CD4-positive, CD25-positive, alpha-beta regulatory T cell (primary cell): ENCODE data around the gene UBR4. TPM values are rescaled to one million over a fixed set of nuclear protein-coding genes. Genes with fewer than 3 reads are reported as not detected.
A peak's percentile ranks its signal among the peaks of the same experiment; 100 is the strongest.

Experiments
- ATAC-seq, 2 donors: fragments of 150-1000 bp; cut with Tn5 transposase; one replicate each; pipeline ENCODE4 v1.10.0; 2021; ENCODE audit warnings: low read depth in 2 of 2, moderate number of reproducible peaks in 2 of 2, moderate library complexity in 1 of 2
- DNase-seq, 3 donors: peaks; one replicate each; pipeline versions ENCODE4 v3.0.0 to v3.0.0-alpha.2; 2012 to 2022; ENCODE audit warnings: mixed read lengths in 1 of 3
- H3K27ac ChIP-seq: one replicate; pipeline ENCODE4 v1.7.0; 2013; ENCODE audit warnings: mild to moderate bottlenecking, low read length; ENCODE audit not compliant: insufficient read depth, poor library complexity, severe bottlenecking
- H3K27me3 ChIP-seq: one replicate; pipeline ENCODE4 v1.7.0; 2013; ENCODE audit warnings: low read length; ENCODE audit not compliant: control insufficient read depth, insufficient read depth
- H3K36me3 ChIP-seq: one replicate; pipeline ENCODE4 v1.7.0; 2013; ENCODE audit warnings: mild to moderate bottlenecking, low read length, moderate library complexity; ENCODE audit not compliant: control insufficient read depth, insufficient read depth
- H3K4me1 ChIP-seq: 2 replicates; pipeline ENCODE4 v1.7.0; 2013; ENCODE audit warnings: mild to moderate bottlenecking, low read length; ENCODE audit not compliant: insufficient read depth, control insufficient read depth, poor library complexity, severe bottlenecking
- H3K4me3 ChIP-seq: one replicate; pipeline ENCODE4 v1.7.0; 2013; ENCODE audit warnings: low read depth, mild to moderate bottlenecking, low read length, moderate library complexity
- H3K9me3 ChIP-seq, 2 experiments: 1 replicate in 1 of 2; 2 replicates in 1 of 2; pipeline ENCODE4 v1.7.0; 2013; ENCODE audit warnings: low read length in 2 of 2, mild to moderate bottlenecking in 1 of 2, moderate library complexity in 1 of 2; ENCODE audit not compliant: control insufficient read depth in 2 of 2
- H3K27ac Mint-ChIP-seq, 3 donors: one replicate each; pipeline ENCODE4 v1.8.0; 2020 to 2022; ENCODE audit warnings: mild to moderate bottlenecking in 3 of 3, mixed read lengths in 3 of 3, moderate library complexity in 2 of 3
- H3K27me3 Mint-ChIP-seq: one replicate; pipeline ENCODE4 v1.8.0; 2022; ENCODE audit warnings: mild to moderate bottlenecking, mixed read lengths
- H3K36me3 Mint-ChIP-seq: one replicate; pipeline ENCODE4 v1.8.0; 2020; ENCODE audit warnings: mixed read lengths
- H3K4me1 Mint-ChIP-seq, 4 donors: one replicate each; pipeline ENCODE4 v1.8.0; 2020 to 2022; ENCODE audit warnings: mixed read lengths in 4 of 4, mild to moderate bottlenecking in 1 of 4
- H3K4me3 Mint-ChIP-seq, 4 donors: one replicate each; pipeline ENCODE4 v1.8.0; 2020 to 2022; ENCODE audit warnings: mild to moderate bottlenecking in 4 of 4, mixed read lengths in 4 of 4, moderate library complexity in 3 of 4
- H3K9me3 Mint-ChIP-seq, 7 donors: one replicate each; pipeline ENCODE4 v1.8.0; 2020 to 2022; ENCODE audit warnings: mixed read lengths in 7 of 7, mild to moderate bottlenecking in 3 of 7, moderate library complexity in 2 of 7
- polyA plus RNA-seq, 4 donors: library from polyadenylated mRNA; unstranded; fragments of 300-500 nt; fragmentation: Illumina TruSeq; gene quantifications; one replicate each; pipeline ENCODE4 v1.2.3, GENCODE V29; 2021
- total RNA-seq: library from RNA; stranded (reverse); gene quantifications from one replicate; pipeline ENCODE4 v1.2.3, GENCODE V29; 2022

The UBR4 gene
- total and polyA plus RNA-seq, 5 donors from 2014 or later: 9.9 to 173 (median 12.4) TPM

GRCh38 chr1:19078536-19078935 lies 131.5 kb downstream of the UBR4 start:
- H3K4me1 ChIP-seq: peaks cover 26% of the 10 kb centered on the region
- DNase-seq (no peak), ATAC-seq (no peak)
- no peak overlapping the region for H3K4me3 Mint-ChIP-seq
- no peaks in the 10 kb centered on the region for H3K27me3 Mint-ChIP-seq
- peak overlapping the region in 1 of 3 donors; percentile 94 for H3K27ac Mint-ChIP-seq
- no peak overlapping the region for H3K4me3 ChIP-seq
- H3K27ac ChIP-seq: no peak overlapping the region
- H3K4me1 Mint-ChIP-seq: peaks cover 0 to 35% (median 18%) of the 10 kb centered on the region in 4 donors
- no peaks in the 10 kb centered on the region for H3K9me3 ChIP-seq
- peaks cover 78% of the 10 kb centered on the region for H3K36me3 ChIP-seq
- H3K36me3 Mint-ChIP-seq: peaks cover 69% of the 10 kb centered on the region
- no peaks in the 10 kb centered on the region for H3K9me3 Mint-ChIP-seq
- no peaks in the 10 kb centered on the region for H3K27me3 ChIP-seq

DNA sequence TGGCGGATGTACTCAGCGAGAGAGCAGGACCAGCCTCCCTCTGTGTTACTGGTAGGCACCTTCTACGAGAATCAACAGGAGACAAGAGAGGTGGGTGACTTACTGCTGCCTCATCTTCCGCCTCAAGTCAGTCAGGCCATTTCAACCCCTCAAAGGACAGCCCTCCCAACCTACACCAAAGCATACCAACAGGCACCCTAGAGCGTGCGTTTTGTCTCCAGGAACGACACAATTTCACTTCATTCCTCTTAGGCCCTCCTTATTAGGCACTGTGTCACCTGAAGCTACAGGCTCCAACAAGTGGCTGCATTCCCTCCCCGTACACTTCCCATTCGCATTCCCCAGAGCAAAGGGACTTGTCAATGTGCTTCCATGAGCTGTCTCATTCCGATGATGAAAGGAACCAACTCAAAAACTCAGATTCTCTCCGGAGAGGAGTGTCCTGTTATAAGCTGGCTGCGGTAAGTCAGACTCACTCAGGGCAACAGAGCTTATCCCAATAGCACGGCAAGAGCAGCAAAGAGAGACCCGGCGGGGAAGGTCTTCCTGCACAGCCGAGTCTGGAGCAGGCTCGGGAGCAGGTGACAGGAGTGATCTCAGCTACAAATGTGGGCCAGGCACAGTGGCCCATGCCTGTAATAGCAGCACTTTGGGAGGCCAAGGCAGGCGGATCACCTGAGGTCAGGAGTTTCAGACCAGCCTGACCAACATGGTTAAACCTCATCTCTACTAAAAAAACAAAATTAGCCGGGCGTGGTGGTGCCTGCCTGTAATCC lies 133.0 kb downstream of the UBR4 start:
- Mint-ChIP-seq H3K4me1 (peaks cover 0 to 50% (median 25%) of the 10 kb centered on the region in 4 donors), H3K9me3 (no peaks in the 10 kb centered on the region), H3K27me3 (no peaks in the 10 kb centered on the region), H3K27ac (peak overlapping the region; percentile 64 to 94 (median 91)), H3K4me3 (peak overlapping the region in 1 of 4 donors; percentile 16), H3K36me3 (peaks cover 57% of the 10 kb centered on the region)
- Histone ChIP-seq H3K9me3 (no peaks in the 10 kb centered on the region), H3K36me3 (peaks cover 63% of the 10 kb centered on the region), H3K4me3 (no peak overlapping the region), H3K27ac (no peak overlapping the region), H3K4me1 (peaks cover 42% of the 10 kb centered on the region), H3K27me3 (no peaks in the 10 kb centered on the region)
- ATAC-seq: no peak
- DNase-seq: no peak

- no peaks in the 10 kb centered on the region for H3K27me3 ChIP-seq
- Mint-ChIP-seq H3K27me3 (no peaks in the 10 kb centered on the region), H3K4me3 (peak overlapping the region; percentile 33 to 84 (median 79)), H3K36me3 (peaks cover 41% of the 10 kb centered on the region), H3K4me1 (peaks cover 0 to 69% (median 35%) of the 10 kb centered on the region in 4 donors), H3K27ac (peak overlapping the region; percentile 91 to 94 (median 94)), H3K9me3 (no peaks in the 10 kb centered on the region)
- peaks cover 44% of the 10 kb centered on the region for H3K36me3 ChIP-seq
- ATAC-seq (peak; percentile 14 to 15), DNase-seq (peak in 1 of 3 donors; percentile 66)
- H3K9me3 ChIP-seq: no peaks in the 10 kb centered on the region
- H3K4me3 ChIP-seq: peak overlapping the region; percentile 58
- peaks cover 61% of the 10 kb centered on the region for H3K4me1 ChIP-seq
- H3K27ac ChIP-seq: peak overlapping the region; percentile 71
Observed at GRCh38 chr1:19074902-19075721, 135.0 kb downstream of the UBR4 start.

- Mint-ChIP-seq H3K27me3 (no peaks in the 10 kb centered on the region), H3K36me3 (peaks cover 37% of the 10 kb centered on the region), H3K9me3 (no peaks in the 10 kb centered on the region)
Observed at GRCh38 chr1:19074361-19074901, 135.6 kb downstream of the UBR4 start.

GRCh38 chr1:19073311-19074186 lies 136.5 kb downstream of the UBR4 start:
- no peaks in the 10 kb centered on the region for H3K27me3 Mint-ChIP-seq
- peak overlapping the region; percentile 2 to 84 (median 68) for H3K4me3 Mint-ChIP-seq
- no peaks in the 10 kb centered on the region for H3K9me3 ChIP-seq
- H3K27ac ChIP-seq: peak overlapping the region; percentile 71
- ATAC-seq: no peak
- H3K36me3 ChIP-seq: peaks cover 29% of the 10 kb centered on the region
- peaks cover 34% of the 10 kb centered on the region for H3K36me3 Mint-ChIP-seq
- no peaks in the 10 kb centered on the region for H3K27me3 ChIP-seq
- H3K4me1 ChIP-seq: peaks cover 66% of the 10 kb centered on the region
- no peak for DNase-seq
- H3K27ac Mint-ChIP-seq: peak overlapping the region; percentile 92 to 94 (median 94)
- H3K4me3 ChIP-seq: peak overlapping the region; percentile 58
- peaks cover 0 to 85% (median 45%) of the 10 kb centered on the region in 4 donors for H3K4me1 Mint-ChIP-seq
- no peaks in the 10 kb centered on the region for H3K9me3 Mint-ChIP-seq

More at GRCh38 chr1:19074361-19074901, 135.6 kb downstream of the UBR4 start:
- Histone ChIP-seq H3K36me3 (peaks cover 38% of the 10 kb centered on the region), H3K27me3 (no peaks in the 10 kb centered on the region), H3K4me3 (peak overlapping the region; percentile 58), H3K27ac (peak overlapping the region; percentile 71), H3K4me1 (peaks cover 61% of the 10 kb centered on the region), H3K9me3 (no peaks in the 10 kb centered on the region)
- DNase-seq: peak; percentile 36 to 94 (median 86)
- Mint-ChIP-seq H3K27ac (peak overlapping the region; percentile 91 to 94 (median 94)), H3K4me3 (peak overlapping the region; percentile 33 to 84 (median 79)), H3K4me1 (peaks cover 0 to 76% (median 38%) of the 10 kb centered on the region in 4 donors)
- ATAC-seq: peak; percentile 97 to 98

- no peak overlapping the region for H3K4me3 ChIP-seq
- Mint-ChIP-seq H3K36me3 (peaks cover 26% of the 10 kb centered on the region), H3K27ac (peak overlapping the region; percentile 92 to 94 (median 94)), H3K4me1 (peaks cover 0 to 96% (median 45%) of the 10 kb centered on the region in 4 donors), H3K9me3 (no peaks in the 10 kb centered on the region), H3K27me3 (no peaks in the 10 kb centered on the region), H3K4me3 (peak overlapping the region; percentile 53 to 70 (median 54))
- H3K27me3 ChIP-seq: no peaks in the 10 kb centered on the region
- H3K4me1 ChIP-seq: peaks cover 70% of the 10 kb centered on the region
- DNase-seq (peak in 2 of 3 donors; percentile 24 to 53), ATAC-seq (no peak)
- H3K9me3 ChIP-seq: no peaks in the 10 kb centered on the region
- peaks cover 19% of the 10 kb centered on the region for H3K36me3 ChIP-seq
- H3K27ac ChIP-seq: peak overlapping the region; percentile 71
Observed at GRCh38 chr1:19072285-19072981, 137.6 kb downstream of the UBR4 start.
